Uterus (tissue), 2 donors: ENCODE results near the gene NEB.

Experiments used
- CTCF ChIP-seq, 4 experiments: fragments of 200-600 bp in 2 of 4; fragments of 450-650 bp in 2 of 4; sonication (generic) in 2 of 4; IDR thresholded peaks; one replicate each; pipeline ENCODE4 v1.5.1; 2016 to 2019; ENCODE audit warnings: antibody characterized with exemption in 4 of 4, mild to moderate bottlenecking in 2 of 4, moderate library complexity in 1 of 4
- POLR2A ChIP-seq, 2 donors: fragments of 450-650 bp; IDR thresholded peaks; one replicate each; pipeline ENCODE4 v1.6.1; 2016; ENCODE audit warnings: antibody characterized with exemption in 2 of 2, mild to moderate bottlenecking in 1 of 2, moderate library complexity in 1 of 2

GRCh38 chr2:151637271-151637781 lies 97.0 kb downstream of the NEB start:
- no peak for TF ChIP-seq CTCF (IDR thresholded peaks at IDR 0.05)
- no peak for TF ChIP-seq POLR2A (IDR thresholded peaks at IDR 0.05)
